Activated naive CD8-positive, alpha-beta T cell treated with anti-CD3 and anti-CD28 coated beads, Interleukin-2, amount 10 ng/mL, durations not matched to agents 7 days and 5 days (primary cell): Measurements from ENCODE around the gene ZNF574. TPM values are rescaled to one million over a fixed set of nuclear protein-coding genes. Genes with fewer than 3 reads are reported as not detected.

Source experiments
- ATAC-seq: fragments of 150-1000 bp; cut with Tn5 transposase; one replicate; pipeline ENCODE4 v1.10.0; 2021; ENCODE audit warnings: low read depth, moderate library complexity
- POLR2A ChIA-PET: fragments of 350-600 bp; sonication (Branson Sonifier 250); formaldehyde crosslinking; loops from one replicate; lab custom pipeline; 2021; ENCODE audit warnings: antibody characterized with exemption; lab: Charles Lee
- DNase-seq: peaks from one replicate; pipeline ENCODE4 v3.0.0; 2021
- H3K27ac Mint-ChIP-seq: one replicate; pipeline ENCODE4 v1.8.0; 2022; ENCODE audit warnings: mild to moderate bottlenecking, mixed read lengths
- H3K27me3 Mint-ChIP-seq: one replicate; pipeline ENCODE4 v1.8.0; 2022; ENCODE audit warnings: mild to moderate bottlenecking, moderate library complexity, mixed read lengths
- H3K36me3 Mint-ChIP-seq: one replicate; pipeline ENCODE4 v1.8.0; 2021; ENCODE audit warnings: mild to moderate bottlenecking, mixed read lengths
- H3K4me1 Mint-ChIP-seq: one replicate; pipeline ENCODE4 v1.8.0; 2021; ENCODE audit warnings: mixed read lengths
- H3K4me3 Mint-ChIP-seq: one replicate; pipeline ENCODE4 v1.8.0; 2022; ENCODE audit warnings: mild to moderate bottlenecking, moderate library complexity, mixed read lengths
- H3K9me3 Mint-ChIP-seq: one replicate; pipeline ENCODE4 v1.8.0; 2021; ENCODE audit warnings: mixed read lengths
- total RNA-seq, 2 experiments: library from RNA; stranded (reverse); gene quantifications; one replicate each; pipeline ENCODE4 v1.2.3, GENCODE V29; 2021

The ZNF574 gene
- total RNA-seq, 2 experiments from 2014 or later: 17.6 to 18.9 TPM

GRCh38 chr19:42067315-42067888, 8.6 kb upstream of the ZNF574 start:
- no peaks in the 10 kb centered on the region for H3K9me3 Mint-ChIP-seq
- no peaks in the 10 kb centered on the region for H3K36me3 Mint-ChIP-seq
- no peaks in the 10 kb centered on the region for H3K4me1 Mint-ChIP-seq
- POLR2A ChIA-PET: no interaction called here
- H3K4me3 Mint-ChIP-seq: no peak overlapping the region
- H3K27ac Mint-ChIP-seq: no peak overlapping the region
- ATAC-seq: no peak
- H3K27me3 Mint-ChIP-seq: peaks cover 8% of the 10 kb centered on the region
- DNase-seq: no peak

- ATAC-seq (no peak), DNase-seq (no peak)
- Mint-ChIP-seq H3K4me3 (no peak overlapping the region), H3K9me3 (no peaks in the 10 kb centered on the region), H3K27ac (no peak overlapping the region), H3K27me3 (peaks cover 8% of the 10 kb centered on the region), H3K36me3 (no peaks in the 10 kb centered on the region), H3K4me1 (peaks cover 4% of the 10 kb centered on the region)
- POLR2A ChIA-PET: no interaction called here
These were observed 7.6 kb upstream of the ZNF574 start for GRCh38 chr19:42068361-42068755.

- ATAC-seq (no peak), DNase-seq (no peak)
- Mint-ChIP-seq H3K4me3 (no peak overlapping the region), H3K9me3 (no peaks in the 10 kb centered on the region), H3K4me1 (peaks cover 4% of the 10 kb centered on the region), H3K27ac (no peak overlapping the region), H3K27me3 (peaks cover 8% of the 10 kb centered on the region), H3K36me3 (no peaks in the 10 kb centered on the region)
- POLR2A ChIA-PET: no interaction called here
These were observed 7.0 kb upstream of the ZNF574 start for GRCh38 chr19:42068756-42069571.

GRCh38 chr19:42069619-42070351, 6.2 kb upstream of the ZNF574 start, which contains the start of gene GRIK5:
Gene GRIK5 (minus strand): TSS chr19:42070206. CDS start chr19:42065770, 4,436 bp downstream.
- Mint-ChIP-seq H3K4me3 (no peak within 1 kb of the TSS), H3K27me3 (peaks cover 8% of the 10 kb centered on the region), H3K9me3 (no peaks in the 10 kb centered on the region), H3K27ac (no peak within 1 kb of the TSS), H3K4me1 (peaks cover 5% of the 10 kb centered on the region), H3K36me3 (no peaks in the 10 kb centered on the region)
- no peak for ATAC-seq
- POLR2A ChIA-PET: no interaction called here
- DNase-seq: no peak

GRCh38 chr19:42071247-42071646, 4.7 kb upstream of the ZNF574 start:
- POLR2A ChIA-PET: no interaction called here
- no peak overlapping the region for H3K27ac Mint-ChIP-seq
- no peak for ATAC-seq
- DNase-seq: no peak
- peaks cover 4% of the 10 kb centered on the region for H3K36me3 Mint-ChIP-seq
- H3K9me3 Mint-ChIP-seq: no peaks in the 10 kb centered on the region
- no peak overlapping the region for H3K4me3 Mint-ChIP-seq
- peaks cover 9% of the 10 kb centered on the region for H3K4me1 Mint-ChIP-seq
- H3K27me3 Mint-ChIP-seq: peaks cover 8% of the 10 kb centered on the region

GRCh38 chr19:42074513-42075363, 1.2 kb upstream of the ZNF574 start:
- DNase-seq: peak; percentile 48
- peak overlapping the region; percentile 99 for H3K27ac Mint-ChIP-seq
- ATAC-seq: no peak
- H3K4me1 Mint-ChIP-seq: peaks cover 30% of the 10 kb centered on the region
- peaks cover 7% of the 10 kb centered on the region for H3K27me3 Mint-ChIP-seq
- peak overlapping the region; percentile 99 for H3K4me3 Mint-ChIP-seq
- peaks cover 6% of the 10 kb centered on the region for H3K36me3 Mint-ChIP-seq
- H3K9me3 Mint-ChIP-seq: no peaks in the 10 kb centered on the region
- POLR2A ChIA-PET: no interaction called here

- H3K27me3 Mint-ChIP-seq: peaks cover 6% of the 10 kb centered on the region
- peaks cover 30% of the 10 kb centered on the region for H3K4me1 Mint-ChIP-seq
- peak; percentile 1 for ATAC-seq
- no peak for DNase-seq
- H3K36me3 Mint-ChIP-seq: peaks cover 6% of the 10 kb centered on the region
- H3K27ac Mint-ChIP-seq: peak overlapping the region; percentile 99
- no peaks in the 10 kb centered on the region for H3K9me3 Mint-ChIP-seq
- peak overlapping the region; percentile 99 for H3K4me3 Mint-ChIP-seq
- POLR2A ChIA-PET: no interaction called here
These were observed 676 bp upstream of the ZNF574 start for GRCh38 chr19:42075364-42075615.

- Mint-ChIP-seq H3K27me3 (no peaks in the 10 kb centered on the region), H3K27ac (peak overlapping the region; percentile 91), H3K36me3 (peaks cover 10% of the 10 kb centered on the region), H3K9me3 (no peaks in the 10 kb centered on the region), H3K4me3 (peak overlapping the region; percentile 97), H3K4me1 (peaks cover 34% of the 10 kb centered on the region)
- no peak for DNase-seq
- POLR2A ChIA-PET: interaction anchor here (1.0 to 1.7 kb wide), 5 partner anchors 26 to 347 kb away, joined by 3 to 4 read pairs (median 3); partner anchors contain the start of genes GSK3A and ZNF526
- no peak for ATAC-seq
These were observed 496 bp downstream of the ZNF574 start for GRCh38 chr19:42076380-42076944.

GRCh38 chr19:42078058-42078457, 2.1 kb downstream of the ZNF574 start:
- Mint-ChIP-seq H3K36me3 (peaks cover 15% of the 10 kb centered on the region), H3K27ac (peak overlapping the region; percentile 42), H3K9me3 (no peaks in the 10 kb centered on the region), H3K27me3 (no peaks in the 10 kb centered on the region), H3K4me3 (peak overlapping the region; percentile 97), H3K4me1 (peaks cover 36% of the 10 kb centered on the region)
- POLR2A ChIA-PET: no interaction called here
- DNase-seq (no peak), ATAC-seq (no peak)

GRCh38 chr19:42078538-42079275, 2.7 kb downstream of the ZNF574 start:
- Mint-ChIP-seq H3K9me3 (no peaks in the 10 kb centered on the region), H3K27me3 (no peaks in the 10 kb centered on the region), H3K4me3 (peak overlapping the region; percentile 97), H3K4me1 (peaks cover 35% of the 10 kb centered on the region), H3K36me3 (peaks cover 15% of the 10 kb centered on the region), H3K27ac (peak overlapping the region; percentile 42)
- no peak for DNase-seq
- POLR2A ChIA-PET: no interaction called here
- ATAC-seq: no peak

GRCh38 chr19:42079276-42079669, 3.3 kb downstream of the ZNF574 start:
- H3K36me3 Mint-ChIP-seq: peaks cover 18% of the 10 kb centered on the region
- peaks cover 35% of the 10 kb centered on the region for H3K4me1 Mint-ChIP-seq
- no peaks in the 10 kb centered on the region for H3K9me3 Mint-ChIP-seq
- no peak for DNase-seq
- POLR2A ChIA-PET: no interaction called here
- H3K27me3 Mint-ChIP-seq: no peaks in the 10 kb centered on the region
- no peak overlapping the region for H3K27ac Mint-ChIP-seq
- ATAC-seq: no peak
- H3K4me3 Mint-ChIP-seq: no peak overlapping the region
